Endothelial cell of umbilical vein (primary cell): ENCODE measurements around the gene CASP3. TPM values are rescaled to one million over a fixed set of nuclear protein-coding genes. Genes with fewer than 3 reads are reported as not detected.

Experiments
- BruUV-seq: library from RNA; stranded (reverse); fragments of 400-500 nt; replicated peaks from 2 replicates; lab custom pipeline; 2021; lab: Mats Ljungman, UMichigan
- CTCF ChIA-PET: fragments of 300-600, 350-600 bp; sonication (Branson Sonifier 250); formaldehyde crosslinking; loops from one replicate; lab custom pipeline; 2021; ENCODE audit warnings: antibody characterized with exemption, inconsistent platforms; lab: Charles Lee
- POLR2A ChIA-PET: fragments of 300-600, 350-600 bp; sonication (Branson Sonifier 250); formaldehyde crosslinking; loops from one replicate; lab custom pipeline; 2021; ENCODE audit warnings: antibody characterized with exemption, inconsistent platforms; lab: Charles Lee
- DNase-seq: peaks from one replicate; pipeline ENCODE4 v3.0.0-alpha.2; 2011; ENCODE audit warnings: low read depth, low spot score
- FAIRE-seq: peaks from 2 replicates; lab custom pipeline; 2011; peaks lifted over from hg19 to GRCh38; lab: Jason Lieb, UNC
- H2AFZ ChIP-seq: 2 replicates; pipeline ENCODE4 v1.6.0; 2012; ENCODE audit warnings: low read depth, low read length, control low read depth, inconsistent platforms
- H3K27ac ChIP-seq: 2 replicates; pipeline ENCODE4 v1.5.1; 2011; ENCODE audit warnings: low read depth, mild to moderate bottlenecking, control low read depth, low read length, moderate library complexity; ENCODE audit not compliant: insufficient read depth
- H3K27me3 ChIP-seq, 2 experiments: 2 replicates each; pipeline versions ENCODE4 v1.6.0 to v1.6.1; 2011; ENCODE audit warnings: low read length in 2 of 2, mixed read lengths in 1 of 2; ENCODE audit not compliant: control insufficient read depth in 2 of 2, insufficient read depth in 2 of 2
- H3K36me3 ChIP-seq, 2 experiments: 2 replicates in 1 of 2; 3 replicates in 1 of 2; pipeline ENCODE4 v1.5.1; 2011; ENCODE audit warnings: low read length in 2 of 2, mild to moderate bottlenecking in 1 of 2, moderate library complexity in 1 of 2; ENCODE audit not compliant: control insufficient read depth in 2 of 2, insufficient read depth in 2 of 2; ENCODE audit errors: extremely low read depth in 1 of 2
- H3K4me1 ChIP-seq: 3 replicates; pipeline ENCODE4 v1.5.1; 2011; ENCODE audit warnings: mild to moderate bottlenecking, low read length; ENCODE audit not compliant: control insufficient read depth, insufficient read depth; ENCODE audit errors: extremely low read depth
- H3K4me2 ChIP-seq: 2 replicates; pipeline ENCODE4 v1.6.1; 2011; ENCODE audit warnings: low read length, control low read depth, mixed read lengths; ENCODE audit not compliant: insufficient read depth
- H3K4me3 ChIP-seq, 3 experiments: fragments of 200-600 bp in 1 of 3; sonication (generic), shearing (Covaris generic) in 1 of 3; replicated peaks in 1 of 3; 2 replicates each; pipeline ENCODE4 v1.5.1; 2011 to 2016; ENCODE audit warnings: control low read depth in 3 of 3, low read length in 3 of 3, mild to moderate bottlenecking in 2 of 3, inconsistent platforms in 1 of 3, low read depth in 1 of 3, moderate library complexity in 1 of 3; ENCODE audit not compliant: insufficient read depth in 1 of 3
- H3K79me2 ChIP-seq: 2 replicates; pipeline ENCODE4 v1.6.0; 2012; ENCODE audit warnings: low read length, inconsistent platforms; ENCODE audit not compliant: control insufficient read depth, insufficient read depth
- H3K9ac ChIP-seq: replicated peaks from 2 replicates; pipeline ENCODE3; 2011; ENCODE audit warnings: low read length, control low read depth; ENCODE audit not compliant: insufficient read depth; ENCODE audit errors: extremely low read depth
- H3K9me1 ChIP-seq: replicated peaks from 3 replicates; pipeline ENCODE4 v1.6.0; 2011; ENCODE audit warnings: mild to moderate bottlenecking, low read length; ENCODE audit not compliant: control insufficient read depth, insufficient read depth; ENCODE audit errors: extremely low read depth
- H3K9me3 ChIP-seq: replicated peaks from 2 replicates; pipeline ENCODE4 v1.5.1; 2012; ENCODE audit warnings: low read length, inconsistent platforms; ENCODE audit not compliant: control insufficient read depth, insufficient read depth
- H4K20me1 ChIP-seq: replicated peaks from 2 replicates; pipeline ENCODE3; 2011; ENCODE audit warnings: mild to moderate bottlenecking, low read length; ENCODE audit not compliant: control insufficient read depth, insufficient read depth; ENCODE audit errors: extremely low read depth
- CTCF ChIP-seq, 2 donors: IDR thresholded peaks; 1 replicate in 1 of 2; 2 replicates in 1 of 2; pipeline ENCODE4 v1.5.1; 2011; ENCODE audit warnings: low read length in 2 of 2, mild to moderate bottlenecking in 2 of 2, moderate library complexity in 2 of 2, control low read depth in 1 of 2, inconsistent platforms in 1 of 2, low read depth in 1 of 2; ENCODE audit not compliant: insufficient read depth in 1 of 2; ENCODE audit errors: extremely low read depth in 1 of 2
- EZH2 ChIP-seq: IDR thresholded peaks from 2 replicates; pipeline ENCODE4 v1.6.1; 2012; ENCODE audit warnings: borderline replicate concordance, low read depth, mild to moderate bottlenecking, moderate library complexity, low read length, inconsistent platforms; ENCODE audit not compliant: severe bottlenecking
- FOS ChIP-seq: IDR thresholded peaks from 2 replicates; pipeline ENCODE4 v1.6.1; 2011; ENCODE audit warnings: mild to moderate bottlenecking, low read length, moderate library complexity, borderline replicate concordance; ENCODE audit not compliant: insufficient read depth
- GATA2 ChIP-seq: IDR thresholded peaks from 2 replicates; pipeline ENCODE4 v1.7.0; 2011; ENCODE audit warnings: low read depth, mild to moderate bottlenecking, moderate library complexity, mixed read lengths, low read length; ENCODE audit not compliant: insufficient read length, insufficient read depth
- JUN ChIP-seq: IDR thresholded peaks from 2 replicates; pipeline ENCODE4 v1.6.1; 2011; ENCODE audit warnings: borderline replicate concordance, low read depth; ENCODE audit not compliant: insufficient read length, insufficient read depth
- MAX ChIP-seq: IDR thresholded peaks from 2 replicates; pipeline ENCODE4 v1.6.1; 2011; ENCODE audit not compliant: insufficient read depth, insufficient read length
- MYC ChIP-seq: IDR thresholded peaks from one replicate; pipeline ENCODE4 v1.6.1; 2011; ENCODE audit warnings: mild to moderate bottlenecking, low read depth, low read length
- POLR2A ChIP-seq: IDR thresholded peaks from 2 replicates; pipeline ENCODE4 v1.6.1; 2012; ENCODE audit warnings: low read depth, mild to moderate bottlenecking, control low read depth, low read length
- POLR2AphosphoS5 ChIP-seq: IDR thresholded peaks from 2 replicates; pipeline ENCODE4 v1.6.1; 2012; ENCODE audit warnings: low read depth, mild to moderate bottlenecking, control low read depth, low read length, moderate library complexity; ENCODE audit not compliant: insufficient read depth
- dilution Hi-C: fragments of 300-500 bp; cut with MboI; formaldehyde crosslinking; loops from one replicate; pipeline ENCODE4 v1.15.0; 2019; ENCODE audit warnings: low sequenced_read_pairs; ENCODE audit not compliant: extremely low pct_ligation_motif_present
- intact Hi-C: fragments of 100-400 bp; cut with micrococcal nuclease; formaldehyde crosslinking; loops from one replicate; pipeline ENCODE4 v1.10.0; 2022
- polyA plus RNA-seq, 4 experiments: library from polyadenylated mRNA; depleted of rRNA in 3 of 4; stranded (reverse) in 3 of 4; unstranded in 1 of 4; fragments of >200 nt; gene quantifications; 2 replicates each; pipeline versions ENCODE4 v1.2.1 to v1.2.3, GENCODE V29; 2011 to 2012; ENCODE audit warnings: missing spikeins in 1 of 4
- total RNA-seq: library from RNA; stranded (reverse); gene quantifications from 2 replicates; pipeline ENCODE4 v1.2.3, GENCODE V29; 2021

CASP3 gene
- total and polyA plus RNA-seq, 2 donors (not counting 3 experiments of a cell fraction or from before 2014, with no cell fraction given) = 26.0 to 54.5 TPM

GRCh38 chr4:184621518-184621917 lies 27.7 kb downstream of the CASP3 start:
- no TSS peak for BruUV-seq
- Histone ChIP-seq H3K4me3 (no peak overlapping the region), H3K9me1 (no peaks in the 10 kb centered on the region), H3K79me2 (no peaks in the 10 kb centered on the region), H2AFZ (no peak overlapping the region), H4K20me1 (no peaks in the 10 kb centered on the region), H3K9me3 (no peaks in the 10 kb centered on the region), H3K4me1 (no peaks in the 10 kb centered on the region), H3K27ac (no peak overlapping the region), H3K4me2 (no peak overlapping the region), H3K36me3 (no peaks in the 10 kb centered on the region), H3K9ac (no peak overlapping the region), H3K27me3 (no peaks in the 10 kb centered on the region)
- TF ChIP-seq EZH2 (no peak), JUN (no peak), GATA2 (no peak), FOS (no peak), MYC (no peak), MAX (no peak), POLR2A (no peak), POLR2AphosphoS5 (no peak), CTCF (IDR thresholded peaks at IDR 0.05; ENCODE audit: extremely low read depth in 1 of 2, insufficient read depth in 1 of 2, low read depth in 1 of 2, low read length in 2 of 2) (no peak)
- DNase-seq (no peak), FAIRE-seq (no peak)
- dilution Hi-C loops (no loop called here), intact Hi-C loops (no loop called here)
- ChIA-PET POLR2A (no interaction called here), CTCF (interaction anchor here (1.1 kb wide), 1 partner anchor 47 kb away, joined by 3 read pairs; no protein-coding TSS in a partner anchor)
